H9 (cell line): ENCODE results near the gene PTCHD1. TPM values are rescaled to one million over a fixed set of nuclear protein-coding genes. Genes with fewer than 3 reads are reported as not detected.

ENCODE experiments used
- DNase-seq: peaks from one replicate; pipeline ENCODE4 v3.0.0-alpha.2; 2017
- H2AFZ ChIP-seq: one replicate; pipeline ENCODE4 v1.6.1; 2013; ENCODE audit warnings: mild to moderate bottlenecking, low read length, control low read depth, moderate library complexity
- H2AK5ac ChIP-seq: 2 replicates; pipeline ENCODE4 v1.6.1; 2013; ENCODE audit warnings: low read length, control low read depth, mixed read lengths; ENCODE audit not compliant: insufficient read length
- H2BK120ac ChIP-seq: one replicate; pipeline ENCODE4 v1.6.1; 2013; ENCODE audit warnings: low read depth, mild to moderate bottlenecking, low read length, control low read depth, inconsistent platforms; ENCODE audit not compliant: poor library complexity, severe bottlenecking
- H2BK12ac ChIP-seq: 2 replicates; pipeline ENCODE4 v1.6.1; 2013; ENCODE audit warnings: low read length, control low read depth, mixed read lengths, low read depth; ENCODE audit not compliant: insufficient read length
- H2BK15ac ChIP-seq: 2 replicates; pipeline ENCODE4 v1.6.1; 2013; ENCODE audit warnings: low read depth, low read length, control low read depth
- H2BK20ac ChIP-seq: one replicate; pipeline ENCODE4 v1.6.1; 2013; ENCODE audit warnings: low read depth, mild to moderate bottlenecking, low read length, control low read depth, inconsistent platforms; ENCODE audit not compliant: poor library complexity, severe bottlenecking
- H2BK5ac ChIP-seq: 2 replicates; pipeline ENCODE4 v1.6.1; 2013; ENCODE audit warnings: low read length, control low read depth, mixed read lengths; ENCODE audit not compliant: insufficient read length
- H3K14ac ChIP-seq: 2 replicates; pipeline ENCODE4 v1.6.1; 2013; ENCODE audit warnings: low read length, control low read depth; ENCODE audit not compliant: insufficient read depth
- H3K18ac ChIP-seq: 2 replicates; pipeline ENCODE4 v1.6.1; 2013; ENCODE audit warnings: low read depth, mild to moderate bottlenecking, mixed read lengths, low read length, control low read depth; ENCODE audit not compliant: insufficient read length
- H3K23ac ChIP-seq: 2 replicates; pipeline ENCODE4 v1.6.1; 2013; ENCODE audit warnings: low read length, control low read depth, mixed read lengths, low read depth; ENCODE audit not compliant: insufficient read length
- H3K23me2 ChIP-seq: 2 replicates; pipeline ENCODE4 v1.6.1; 2013; ENCODE audit warnings: low read depth, mild to moderate bottlenecking, mixed read lengths, low read length, control low read depth; ENCODE audit not compliant: insufficient read length, poor library complexity, severe bottlenecking
- H3K27ac ChIP-seq: 2 replicates; pipeline ENCODE4 v1.5.1; 2013; ENCODE audit warnings: low read length, control low read depth, mixed read lengths, low read depth; ENCODE audit not compliant: insufficient read length
- H3K27me3 ChIP-seq: 2 replicates; pipeline ENCODE4 v1.6.1; 2013; ENCODE audit warnings: low read length, control low read depth, inconsistent platforms; ENCODE audit not compliant: insufficient read depth
- H3K4ac ChIP-seq: 2 replicates; pipeline ENCODE4 v1.6.1; 2013; ENCODE audit warnings: low read depth, mild to moderate bottlenecking, control low read depth, inconsistent platforms, low read length, moderate library complexity
- H3K4me1 ChIP-seq: 2 replicates; pipeline ENCODE4 v1.6.1; 2013; ENCODE audit warnings: low read length, control low read depth, inconsistent platforms; ENCODE audit not compliant: insufficient read depth
- H3K4me2 ChIP-seq: 2 replicates; pipeline ENCODE4 v1.6.1; 2013; ENCODE audit warnings: low read length, control low read depth, mixed read lengths; ENCODE audit not compliant: insufficient read length, insufficient read depth
- H3K56ac ChIP-seq: 2 replicates; pipeline ENCODE4 v1.6.1; 2013; ENCODE audit warnings: low read depth, mild to moderate bottlenecking, mixed read lengths, low read length, control low read depth; ENCODE audit not compliant: insufficient read length
- H3K79me1 ChIP-seq: 2 replicates; pipeline ENCODE4 v1.6.1; 2013; ENCODE audit warnings: low read depth, mild to moderate bottlenecking, moderate library complexity, low read length, control low read depth, inconsistent platforms; ENCODE audit not compliant: insufficient read depth, poor library complexity, severe bottlenecking
- H3K79me2 ChIP-seq: 2 replicates; pipeline ENCODE4 v1.6.1; 2013; ENCODE audit warnings: low read length, control low read depth, inconsistent platforms; ENCODE audit not compliant: insufficient read depth
- H3K9ac ChIP-seq: 2 replicates; pipeline ENCODE4 v1.6.1; 2013; ENCODE audit warnings: low read length, control low read depth, mixed read lengths; ENCODE audit not compliant: insufficient read length; ENCODE audit errors: extremely low read depth
- H3K9me3 ChIP-seq: one replicate; pipeline ENCODE4 v1.6.1; 2013; ENCODE audit warnings: low read depth, low read length, inconsistent platforms; ENCODE audit not compliant: control insufficient read depth
- H3T11ph ChIP-seq: one replicate; pipeline ENCODE4 v1.6.1; 2013; ENCODE audit warnings: mild to moderate bottlenecking, low read length, control low read depth, inconsistent platforms
- H4K20me1 ChIP-seq: one replicate; pipeline ENCODE4 v1.6.1; 2013; ENCODE audit not compliant: control insufficient read depth, insufficient read length, insufficient read depth
- H4K5ac ChIP-seq: 2 replicates; pipeline ENCODE4 v1.6.1; 2013; ENCODE audit warnings: low read depth, mild to moderate bottlenecking, mixed read lengths, low read length, control low read depth; ENCODE audit not compliant: insufficient read length
- H4K8ac ChIP-seq: replicated peaks from 2 replicates; pipeline ENCODE4 v1.6.1; 2013; ENCODE audit warnings: low read length, control low read depth, mixed read lengths, low read depth; ENCODE audit not compliant: insufficient read length
- H4K91ac ChIP-seq: 2 replicates; pipeline ENCODE4 v1.6.1; 2013; ENCODE audit warnings: low read depth, mild to moderate bottlenecking, moderate library complexity, mixed read lengths, low read length, control low read depth; ENCODE audit not compliant: insufficient read length
- H3K27ac Mint-ChIP-seq, 3 experiments: 2 replicates in 2 of 3; 3 replicates in 1 of 3; pipeline ENCODE4 v1.8.0; 2020 to 2021; ENCODE audit warnings: mixed read lengths in 3 of 3, mild to moderate bottlenecking in 1 of 3, moderate library complexity in 1 of 3
- H3K27me3 Mint-ChIP-seq: 2 replicates; pipeline ENCODE4 v1.8.0; 2021; ENCODE audit warnings: low read depth, mild to moderate bottlenecking, moderate library complexity, mixed read lengths
- H3K36me3 Mint-ChIP-seq, 3 experiments: 2 replicates in 2 of 3; 3 replicates in 1 of 3; pipeline ENCODE4 v1.8.0; 2020 to 2021; ENCODE audit warnings: low read depth in 3 of 3, mixed read lengths in 3 of 3; ENCODE audit not compliant: insufficient read depth in 1 of 3
- H3K4me1 Mint-ChIP-seq, 2 experiments: 2 replicates each; pipeline ENCODE4 v1.8.0; 2020; ENCODE audit warnings: mixed read lengths in 2 of 2
- H3K4me3 Mint-ChIP-seq, 2 experiments: 2 replicates in 1 of 2; 3 replicates in 1 of 2; pipeline ENCODE4 v1.8.0; 2020 to 2021; ENCODE audit warnings: mild to moderate bottlenecking in 2 of 2, mixed read lengths in 2 of 2, moderate library complexity in 1 of 2
- H3K9me3 Mint-ChIP-seq, 2 experiments: 2 replicates in 1 of 2; 3 replicates in 1 of 2; pipeline ENCODE4 v1.8.0; 2020; ENCODE audit warnings: mild to moderate bottlenecking in 2 of 2, mixed read lengths in 2 of 2, moderate library complexity in 1 of 2
- WGBS: extraction: QIAGEN DNeasy Blood & Tissue Kit; methylation state at CpG from one replicate; pipeline ENCODE4 v1.1.7; 2013; ENCODE audit warnings: missing lambda C conversion rate, low lambda C conversion rate, mixed read lengths; ENCODE audit not compliant: insufficient read length; ENCODE audit errors: extremely low coverage; 5-methylcytosine and 5-hydroxymethylcytosine counted together
- total RNA-seq: library from RNA; stranded (reverse); gene quantifications from 2 replicates; pipeline ENCODE4 v1.2.1, GENCODE V29; 2021
- TF ChIP-seq, protein P1 (sequence below): fragments of 200-600 bp; sonication (generic); conservative IDR thresholded peaks from 3 replicates; pipeline ENCODE4 v1.8.0; 2021; ENCODE audit warnings: antibody characterized with exemption, mild to moderate bottlenecking

PTCHD1 gene
- total RNA-seq, 1 experiment from 2014 or later = 1.4 TPM

GRCh38 chrX:23369027-23369426, 34.4 kb downstream of the PTCHD1 start:
- WGBS = no CpG with 5 or more reads among the region's 6 CpGs

More at GRCh38 chrX:23369027-23369426, 34.4 kb downstream of the PTCHD1 start:
- Histone ChIP-seq H3K4me1 (no peaks in the 10 kb centered on the region), H2BK5ac (no peak overlapping the region), H3T11ph (no peak overlapping the region), H4K5ac (no peak overlapping the region), H2AFZ (no peak overlapping the region), H2BK15ac (no peak overlapping the region), H4K20me1 (no peaks in the 10 kb centered on the region), H3K56ac (no peak overlapping the region), H3K27ac (no peak overlapping the region), H3K9me3 (no peaks in the 10 kb centered on the region), H2BK12ac (no peak overlapping the region), H3K79me1 (no peaks in the 10 kb centered on the region), H3K14ac (no peak overlapping the region), H3K23me2 (no peaks in the 10 kb centered on the region), H2BK20ac (no peak overlapping the region), H3K18ac (no peak overlapping the region), H3K9ac (no peak overlapping the region), H2AK5ac (no peak overlapping the region), H3K27me3 (no peaks in the 10 kb centered on the region), H3K4ac (no peak overlapping the region), H3K23ac (no peak overlapping the region), H4K8ac (no peak overlapping the region), H3K79me2 (no peaks in the 10 kb centered on the region), H3K4me2 (no peak overlapping the region), H4K91ac (no peak overlapping the region), H2BK120ac (no peak overlapping the region)
- Mint-ChIP-seq H3K4me1 (peaks cover 3 to 9% of the 10 kb centered on the region in 2 experiments), H3K27ac (no peak overlapping the region; a peak in 1 of 7 replicates), H3K27me3 (no peaks in the 10 kb centered on the region), H3K36me3 (peaks cover 0 to 5% (median 0%) of the 10 kb centered on the region in 3 experiments; a peak in 3 of 7 replicates), H3K9me3 (no peaks in the 10 kb centered on the region), H3K4me3 (no peak overlapping the region)
- TF ChIP-seq, protein P1, sequence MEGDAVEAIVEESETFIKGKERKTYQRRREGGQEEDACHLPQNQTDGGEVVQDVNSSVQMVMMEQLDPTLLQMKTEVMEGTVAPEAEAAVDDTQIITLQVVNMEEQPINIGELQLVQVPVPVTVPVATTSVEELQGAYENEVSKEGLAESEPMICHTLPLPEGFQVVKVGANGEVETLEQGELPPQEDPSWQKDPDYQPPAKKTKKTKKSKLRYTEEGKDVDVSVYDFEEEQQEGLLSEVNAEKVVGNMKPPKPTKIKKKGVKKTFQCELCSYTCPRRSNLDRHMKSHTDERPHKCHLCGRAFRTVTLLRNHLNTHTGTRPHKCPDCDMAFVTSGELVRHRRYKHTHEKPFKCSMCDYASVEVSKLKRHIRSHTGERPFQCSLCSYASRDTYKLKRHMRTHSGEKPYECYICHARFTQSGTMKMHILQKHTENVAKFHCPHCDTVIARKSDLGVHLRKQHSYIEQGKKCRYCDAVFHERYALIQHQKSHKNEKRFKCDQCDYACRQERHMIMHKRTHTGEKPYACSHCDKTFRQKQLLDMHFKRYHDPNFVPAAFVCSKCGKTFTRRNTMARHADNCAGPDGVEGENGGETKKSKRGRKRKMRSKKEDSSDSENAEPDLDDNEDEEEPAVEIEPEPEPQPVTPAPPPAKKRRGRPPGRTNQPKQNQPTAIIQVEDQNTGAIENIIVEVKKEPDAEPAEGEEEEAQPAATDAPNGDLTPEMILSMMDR = no peak
- DNase-seq = no peak
